GM06990 (cell line): Measurements from ENCODE around the gene INPP5A.
"Not testable (repeated sequence)": the region's sequence is repeated elsewhere in the genome, so short reads cannot be mapped to it uniquely, and the experiment has no call there.

Source experiments
- DNase-seq: peaks from one replicate; pipeline ENCODE4 v3.0.0-alpha.2; 2011; ENCODE audit not compliant: insufficient read length; ENCODE audit errors: extremely low read depth
- H3K27me3 ChIP-seq: replicated peaks from 2 replicates; pipeline ENCODE4 v1.6.0; 2011; ENCODE audit warnings: low read length; ENCODE audit not compliant: control insufficient read depth, insufficient read depth
- H3K36me3 ChIP-seq: 2 replicates; pipeline ENCODE4 v1.5.1; 2011; ENCODE audit warnings: low read length; ENCODE audit not compliant: control insufficient read depth, insufficient read depth
- H3K4me3 ChIP-seq: replicated peaks from 2 replicates; pipeline ENCODE4 v1.5.1; 2011; ENCODE audit warnings: low read depth, mild to moderate bottlenecking, control low read depth, low read length
- TF ChIP-seq, protein P1 (sequence below): IDR thresholded peaks from 2 replicates; pipeline ENCODE4 v1.5.1; 2011; ENCODE audit warnings: low read length, control low read depth, mild to moderate bottlenecking, inconsistent platforms; ENCODE audit not compliant: insufficient read depth, poor library complexity, severe bottlenecking

Gene INPP5A

DNA sequence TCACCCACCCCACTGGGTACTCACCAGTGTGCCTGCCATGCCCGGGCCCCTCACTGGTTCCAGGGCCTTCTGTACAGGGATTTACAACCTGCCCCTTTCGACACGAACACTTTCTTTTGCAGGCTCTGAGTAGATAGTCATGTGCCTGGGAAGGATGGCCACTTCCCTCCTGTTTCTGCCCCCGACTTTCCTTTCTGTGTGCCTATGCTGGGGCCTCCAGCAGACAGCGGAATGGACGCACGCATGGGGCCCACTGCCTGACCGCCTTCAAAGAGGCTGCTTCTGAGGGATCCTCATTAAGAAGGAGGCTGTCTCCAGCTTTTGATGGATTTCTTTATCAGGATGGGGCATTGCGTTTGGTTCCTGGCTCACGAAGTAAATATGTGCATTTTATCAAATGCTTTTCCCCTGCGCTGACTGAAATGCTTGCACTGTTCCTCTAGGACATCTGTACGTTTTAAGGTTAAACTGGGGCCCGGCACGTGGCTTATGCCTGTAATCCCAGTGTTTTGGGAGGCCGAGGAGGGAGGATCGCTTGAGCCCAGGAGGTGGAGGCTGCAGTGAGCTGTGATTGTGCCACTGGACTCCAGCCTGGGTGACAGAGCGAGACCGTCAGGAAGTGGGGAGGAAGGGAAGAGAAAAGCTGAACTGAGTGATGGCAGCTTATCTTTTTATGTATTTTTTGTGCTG lies 277.7 kb downstream of the INPP5A start:
- TF ChIP-seq, protein P1, sequence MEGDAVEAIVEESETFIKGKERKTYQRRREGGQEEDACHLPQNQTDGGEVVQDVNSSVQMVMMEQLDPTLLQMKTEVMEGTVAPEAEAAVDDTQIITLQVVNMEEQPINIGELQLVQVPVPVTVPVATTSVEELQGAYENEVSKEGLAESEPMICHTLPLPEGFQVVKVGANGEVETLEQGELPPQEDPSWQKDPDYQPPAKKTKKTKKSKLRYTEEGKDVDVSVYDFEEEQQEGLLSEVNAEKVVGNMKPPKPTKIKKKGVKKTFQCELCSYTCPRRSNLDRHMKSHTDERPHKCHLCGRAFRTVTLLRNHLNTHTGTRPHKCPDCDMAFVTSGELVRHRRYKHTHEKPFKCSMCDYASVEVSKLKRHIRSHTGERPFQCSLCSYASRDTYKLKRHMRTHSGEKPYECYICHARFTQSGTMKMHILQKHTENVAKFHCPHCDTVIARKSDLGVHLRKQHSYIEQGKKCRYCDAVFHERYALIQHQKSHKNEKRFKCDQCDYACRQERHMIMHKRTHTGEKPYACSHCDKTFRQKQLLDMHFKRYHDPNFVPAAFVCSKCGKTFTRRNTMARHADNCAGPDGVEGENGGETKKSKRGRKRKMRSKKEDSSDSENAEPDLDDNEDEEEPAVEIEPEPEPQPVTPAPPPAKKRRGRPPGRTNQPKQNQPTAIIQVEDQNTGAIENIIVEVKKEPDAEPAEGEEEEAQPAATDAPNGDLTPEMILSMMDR: no peak
- no peaks in the 10 kb centered on the region for H3K27me3 ChIP-seq
- no peaks in the 10 kb centered on the region for H3K36me3 ChIP-seq
- no peak for DNase-seq
- H3K4me3 ChIP-seq: no peak overlapping the region

DNA sequence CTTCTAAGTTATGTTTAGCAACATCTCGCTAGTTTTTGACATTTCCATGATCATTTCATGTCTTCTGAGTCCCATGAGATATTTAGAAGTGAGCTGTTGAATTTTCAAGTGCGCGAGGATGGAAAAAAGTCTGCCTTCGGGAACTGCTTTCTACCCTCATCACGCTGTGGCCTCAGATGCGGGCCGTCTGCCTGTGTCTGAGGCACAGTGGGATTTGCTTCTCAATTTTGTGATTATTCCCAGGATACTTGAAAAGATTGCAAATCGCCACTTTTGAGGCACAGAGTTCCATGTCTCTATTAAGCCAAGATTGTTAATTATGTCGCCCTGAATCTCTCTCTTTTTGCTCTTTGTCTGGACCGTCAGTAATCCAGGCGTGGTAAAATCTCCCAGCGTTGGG lies 279.1 kb downstream of the INPP5A start:
- TF ChIP-seq, protein P1: no peak
- DNase-seq: no peak
- no peaks in the 10 kb centered on the region for H3K27me3 ChIP-seq
- H3K4me3 ChIP-seq: no peak overlapping the region
- H3K36me3 ChIP-seq: no peaks in the 10 kb centered on the region

DNA sequence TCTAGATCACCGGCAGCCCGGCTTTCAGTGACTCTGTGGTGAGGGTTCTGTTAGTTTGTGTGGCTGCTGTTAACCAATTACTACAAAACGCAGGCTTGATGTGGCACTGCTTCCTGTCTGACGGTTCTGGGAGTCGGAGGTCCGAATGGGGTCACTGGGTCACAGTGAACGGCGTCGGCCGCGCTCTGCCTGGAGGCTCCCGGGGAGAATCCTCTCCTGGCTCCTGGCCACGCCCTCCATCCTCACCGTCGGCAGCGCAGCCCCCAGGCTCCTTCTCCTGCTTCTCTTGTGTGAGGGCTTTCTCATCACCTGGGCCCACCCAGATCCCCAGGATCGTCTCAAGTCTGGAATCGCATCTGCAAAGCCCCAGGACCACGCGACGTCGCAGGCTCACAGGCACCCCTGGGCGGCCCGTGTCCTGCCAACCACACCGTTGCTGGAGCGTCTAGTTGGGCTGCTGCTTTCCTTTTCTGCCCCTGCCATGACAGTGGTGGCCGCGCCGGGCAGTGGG lies 280.2 kb downstream of the INPP5A start:
- H3K27me3 ChIP-seq: no peaks in the 10 kb centered on the region
- no peak overlapping the region for H3K4me3 ChIP-seq
- TF ChIP-seq, protein P1: no peak
- no peaks in the 10 kb centered on the region for H3K36me3 ChIP-seq
- DNase-seq: no peak

DNA sequence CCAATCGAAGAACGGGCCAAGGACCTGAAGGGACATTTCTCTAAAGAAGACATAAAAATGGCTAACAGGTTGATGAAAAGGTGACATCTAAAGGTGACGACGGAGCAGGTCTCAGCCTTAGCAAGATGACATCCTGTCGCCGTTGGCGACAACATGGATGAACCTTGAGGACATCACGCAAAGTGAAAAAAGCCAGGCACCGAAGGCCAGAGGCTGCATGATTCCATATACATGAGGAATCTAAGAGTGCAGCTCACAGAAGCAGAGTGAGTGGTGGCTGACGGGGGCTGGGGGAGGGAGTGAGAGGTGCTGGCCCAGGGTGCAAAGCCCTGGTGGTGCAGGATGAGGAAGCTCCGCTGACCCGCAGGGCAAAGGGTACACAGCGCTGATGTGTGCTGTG lies 282.5 kb downstream of the INPP5A start:
- TF ChIP-seq, protein P1: no peak
- no peaks in the 10 kb centered on the region for H3K27me3 ChIP-seq
- no peak overlapping the region for H3K4me3 ChIP-seq
- no peaks in the 10 kb centered on the region for H3K36me3 ChIP-seq
- DNase-seq: no peak

DNA sequence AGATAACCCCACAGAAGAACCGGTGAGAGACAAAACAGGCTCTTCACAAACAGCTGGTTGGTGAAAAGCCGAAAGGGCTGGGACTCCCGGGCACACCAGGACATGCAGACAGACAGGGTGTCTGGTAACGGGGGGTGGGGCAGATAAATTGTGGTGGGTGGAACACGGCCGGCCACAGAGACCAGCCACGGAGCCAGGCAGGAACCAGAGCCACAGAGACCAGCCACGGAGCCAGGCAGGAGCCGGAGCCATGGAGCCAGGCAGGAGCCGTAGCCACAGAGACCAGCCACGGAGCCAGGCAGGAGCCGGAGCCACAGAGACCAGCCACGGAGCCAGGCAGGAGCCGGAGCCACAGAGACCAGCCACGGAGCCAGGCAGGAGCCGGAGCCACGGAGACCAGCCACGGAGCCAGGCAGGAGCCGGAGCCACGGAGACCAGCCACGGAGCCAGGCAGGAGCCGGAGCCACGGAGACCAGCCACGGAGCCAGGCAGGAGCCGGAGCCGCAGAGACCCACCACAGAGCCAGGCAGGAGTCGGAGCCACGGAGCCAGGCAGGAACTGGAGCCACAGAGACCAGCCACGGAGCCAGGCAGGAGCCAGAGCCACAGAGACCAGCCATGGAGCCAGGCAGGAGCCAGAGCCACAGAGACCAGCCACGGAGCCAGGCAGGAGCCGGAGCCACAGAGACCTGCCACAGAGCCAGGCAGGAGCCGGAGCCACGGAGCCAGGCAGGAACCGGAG lies 288.4 kb downstream of the INPP5A start:
- H3K36me3 ChIP-seq, H3K27me3 ChIP-seq, DNase-seq, H3K4me3 ChIP-seq: not testable (repeated sequence)
